GM12874 (cell line): Measurements from ENCODE around the gene ELOVL5.

Experiments used
- TF ChIP-seq, protein P1 (sequence below): IDR thresholded peaks from 2 replicates; pipeline ENCODE4 v1.5.1; 2011; ENCODE audit warnings: low read depth, mild to moderate bottlenecking, control low read depth, low read length, moderate library complexity; ENCODE audit not compliant: insufficient read depth

The ELOVL5 gene

DNA sequence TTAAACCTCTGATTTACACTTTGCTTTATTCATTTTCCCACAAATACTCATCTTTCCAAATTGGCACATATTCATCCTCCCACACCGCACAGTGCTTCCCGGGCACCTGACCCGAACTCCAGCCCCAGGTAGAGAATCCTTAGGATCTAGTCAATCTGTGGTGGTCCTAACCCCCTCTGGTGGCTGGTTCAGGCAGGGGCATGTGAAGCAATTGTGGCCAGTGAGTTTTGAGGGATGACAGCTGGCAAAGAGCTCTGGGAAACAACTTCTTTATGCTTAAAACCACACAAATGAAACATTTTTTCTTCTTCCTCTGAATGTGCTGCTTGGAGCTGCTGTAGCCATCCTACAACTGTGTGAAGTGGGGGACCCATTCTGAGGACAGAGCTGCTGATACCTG lies 54.7 kb downstream of the ELOVL5 start:
- TF ChIP-seq, protein P1, sequence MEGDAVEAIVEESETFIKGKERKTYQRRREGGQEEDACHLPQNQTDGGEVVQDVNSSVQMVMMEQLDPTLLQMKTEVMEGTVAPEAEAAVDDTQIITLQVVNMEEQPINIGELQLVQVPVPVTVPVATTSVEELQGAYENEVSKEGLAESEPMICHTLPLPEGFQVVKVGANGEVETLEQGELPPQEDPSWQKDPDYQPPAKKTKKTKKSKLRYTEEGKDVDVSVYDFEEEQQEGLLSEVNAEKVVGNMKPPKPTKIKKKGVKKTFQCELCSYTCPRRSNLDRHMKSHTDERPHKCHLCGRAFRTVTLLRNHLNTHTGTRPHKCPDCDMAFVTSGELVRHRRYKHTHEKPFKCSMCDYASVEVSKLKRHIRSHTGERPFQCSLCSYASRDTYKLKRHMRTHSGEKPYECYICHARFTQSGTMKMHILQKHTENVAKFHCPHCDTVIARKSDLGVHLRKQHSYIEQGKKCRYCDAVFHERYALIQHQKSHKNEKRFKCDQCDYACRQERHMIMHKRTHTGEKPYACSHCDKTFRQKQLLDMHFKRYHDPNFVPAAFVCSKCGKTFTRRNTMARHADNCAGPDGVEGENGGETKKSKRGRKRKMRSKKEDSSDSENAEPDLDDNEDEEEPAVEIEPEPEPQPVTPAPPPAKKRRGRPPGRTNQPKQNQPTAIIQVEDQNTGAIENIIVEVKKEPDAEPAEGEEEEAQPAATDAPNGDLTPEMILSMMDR: peak; percentile 64

GRCh38 chr6:53293691-53294090 lies 55.1 kb downstream of the ELOVL5 start:
- TF ChIP-seq, protein P1: no peak

GRCh38 chr6:53290537-53291510 lies 57.9 kb downstream of the ELOVL5 start:
- TF ChIP-seq, protein P1: no peak

DNA sequence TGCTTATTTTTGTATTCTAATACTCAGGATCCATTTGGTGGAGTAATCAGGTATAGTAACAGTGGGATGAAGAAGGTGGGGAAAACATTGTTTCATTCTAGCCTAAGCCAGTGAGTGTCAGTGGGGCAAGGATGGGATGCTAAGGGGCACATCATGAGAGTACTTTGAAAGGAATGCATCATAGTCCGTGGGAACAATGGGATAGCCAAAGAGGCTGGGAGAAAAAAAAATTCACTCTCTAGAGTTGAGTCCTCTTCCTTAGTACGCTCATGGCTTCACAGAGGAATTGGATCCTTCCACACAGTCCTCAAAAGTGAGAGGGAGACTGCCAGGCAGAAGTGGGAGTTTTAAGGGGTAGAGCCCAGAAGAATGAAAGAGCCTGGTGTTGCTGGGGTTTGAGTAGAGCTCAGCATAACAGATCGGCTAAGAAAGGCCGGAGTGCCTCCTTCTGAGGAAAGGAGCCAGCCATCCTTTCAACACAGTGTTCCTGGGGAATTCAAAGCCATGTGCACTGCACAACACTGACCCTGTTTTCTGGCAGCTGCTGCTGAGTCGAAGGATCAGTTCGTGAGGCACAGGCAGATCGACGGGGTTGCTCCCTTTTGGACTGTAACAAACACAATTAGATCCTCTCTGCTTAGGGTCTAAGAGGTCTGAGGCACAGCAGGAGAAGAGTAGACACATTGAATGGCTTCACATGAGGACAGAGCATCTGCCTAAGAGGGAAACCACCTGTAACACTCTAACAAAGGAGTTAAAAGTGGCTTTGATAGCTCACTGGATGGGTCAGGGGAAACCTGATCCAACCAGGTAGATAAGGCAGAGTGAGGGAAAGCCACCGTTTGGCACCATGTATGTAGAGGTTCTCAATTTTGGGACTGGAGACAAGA lies 61.2 kb downstream of the ELOVL5 start:
- TF ChIP-seq, protein P1: no peak

GRCh38 chr6:53284901-53285300 lies 63.8 kb downstream of the ELOVL5 start:
- TF ChIP-seq, protein P1: no peak

GRCh38 chr6:53282741-53283140 lies 66.0 kb downstream of the ELOVL5 start:
- TF ChIP-seq, protein P1: no peak

DNA sequence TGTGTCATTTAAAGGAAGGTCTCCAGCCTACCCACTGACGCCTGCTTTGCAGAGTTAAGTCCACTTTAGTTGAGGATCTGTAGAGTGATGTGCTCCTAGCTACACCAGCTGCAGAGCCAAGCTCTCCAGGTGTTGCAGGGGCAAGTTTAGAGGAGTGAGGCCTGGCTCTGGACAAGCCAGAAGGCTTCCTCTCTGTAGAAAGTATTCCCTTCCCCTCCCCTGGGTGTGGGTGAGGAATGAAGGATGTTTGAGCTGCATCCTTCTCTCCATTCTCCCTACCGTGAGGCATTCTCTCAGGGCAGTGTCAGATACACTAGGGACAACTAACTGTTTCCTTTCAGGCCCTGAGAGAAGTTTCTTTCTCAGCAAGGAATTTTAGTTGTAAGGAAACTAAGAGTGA lies 66.5 kb downstream of the ELOVL5 start:
- TF ChIP-seq, protein P1: no peak
